Neutrophil (primary cell): Measurements from ENCODE around the gene WDR70.

Source experiments
- H3K27ac ChIP-seq: fragments of 200-600 bp; sonication (generic); 2 replicates; pipeline ENCODE4 v1.5.1; 2016; ENCODE audit warnings: mild to moderate bottlenecking, moderate library complexity
- H3K27me3 ChIP-seq: fragments of 200-600 bp; sonication (generic); 2 replicates; pipeline ENCODE4 v1.6.0; 2016; ENCODE audit warnings: mild to moderate bottlenecking
- H3K36me3 ChIP-seq: fragments of 200-600 bp; sonication (generic); 2 replicates; pipeline ENCODE4 v1.5.1; 2017
- H3K4me1 ChIP-seq, 2 experiments: fragments of 200-600 bp in 1 of 2; sonication (generic) in 1 of 2; 1 replicate in 1 of 2; 2 replicates in 1 of 2; pipeline versions ENCODE4 v1.5.1 to v1.6.1; 2013 to 2016; ENCODE audit warnings: low read depth in 1 of 2, low read length in 1 of 2, mild to moderate bottlenecking in 1 of 2, moderate library complexity in 1 of 2; ENCODE audit not compliant: control insufficient read depth in 1 of 2, insufficient read depth in 1 of 2
- H3K4me3 ChIP-seq, 2 experiments: fragments of 200-600 bp in 1 of 2; sonication (generic) in 1 of 2; 1 replicate in 1 of 2; 2 replicates in 1 of 2; pipeline ENCODE4 v1.5.1; 2013 to 2016; ENCODE audit warnings: low read depth in 1 of 2, low read length in 1 of 2, mild to moderate bottlenecking in 1 of 2, moderate library complexity in 1 of 2
- H3K9me3 ChIP-seq: fragments of 200-600 bp; sonication (generic); 2 replicates; pipeline ENCODE4 v1.5.1; 2016
- TF ChIP-seq, protein P1 (sequence below): fragments of 200-600 bp; sonication (generic); IDR thresholded peaks from 2 replicates; pipeline ENCODE4 v1.5.1; 2016; ENCODE audit warnings: antibody characterized with exemption

WDR70 gene

DNA sequence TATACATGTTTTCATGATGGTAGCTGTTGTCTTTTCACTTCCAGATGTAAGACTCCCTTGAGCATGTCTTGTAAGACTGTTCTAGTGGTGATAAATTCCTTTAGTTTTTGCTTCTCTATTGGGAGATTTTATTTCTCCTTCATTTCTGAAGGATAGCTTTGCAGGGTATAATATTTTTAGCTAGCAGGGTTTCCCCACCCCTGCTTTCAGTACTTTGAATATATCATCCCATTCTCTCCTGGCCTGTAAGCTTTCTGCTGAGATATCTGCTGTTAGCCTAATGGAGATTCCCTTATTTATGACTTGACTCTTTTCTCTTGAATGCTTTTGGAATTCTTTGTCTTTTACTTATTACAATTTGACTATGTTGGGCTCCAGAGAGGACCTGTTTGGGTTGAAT is 249.8 kb downstream of the WDR70 start:
- no peak overlapping the region for H3K27ac ChIP-seq
- H3K27me3 ChIP-seq = no peaks in the 10 kb centered on the region
- TF ChIP-seq, protein P1, sequence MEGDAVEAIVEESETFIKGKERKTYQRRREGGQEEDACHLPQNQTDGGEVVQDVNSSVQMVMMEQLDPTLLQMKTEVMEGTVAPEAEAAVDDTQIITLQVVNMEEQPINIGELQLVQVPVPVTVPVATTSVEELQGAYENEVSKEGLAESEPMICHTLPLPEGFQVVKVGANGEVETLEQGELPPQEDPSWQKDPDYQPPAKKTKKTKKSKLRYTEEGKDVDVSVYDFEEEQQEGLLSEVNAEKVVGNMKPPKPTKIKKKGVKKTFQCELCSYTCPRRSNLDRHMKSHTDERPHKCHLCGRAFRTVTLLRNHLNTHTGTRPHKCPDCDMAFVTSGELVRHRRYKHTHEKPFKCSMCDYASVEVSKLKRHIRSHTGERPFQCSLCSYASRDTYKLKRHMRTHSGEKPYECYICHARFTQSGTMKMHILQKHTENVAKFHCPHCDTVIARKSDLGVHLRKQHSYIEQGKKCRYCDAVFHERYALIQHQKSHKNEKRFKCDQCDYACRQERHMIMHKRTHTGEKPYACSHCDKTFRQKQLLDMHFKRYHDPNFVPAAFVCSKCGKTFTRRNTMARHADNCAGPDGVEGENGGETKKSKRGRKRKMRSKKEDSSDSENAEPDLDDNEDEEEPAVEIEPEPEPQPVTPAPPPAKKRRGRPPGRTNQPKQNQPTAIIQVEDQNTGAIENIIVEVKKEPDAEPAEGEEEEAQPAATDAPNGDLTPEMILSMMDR = no peak
- no peaks in the 10 kb centered on the region for H3K36me3 ChIP-seq
- H3K4me3 ChIP-seq = no peak overlapping the region
- no peaks in the 10 kb centered on the region for H3K4me1 ChIP-seq
- no peaks in the 10 kb centered on the region for H3K9me3 ChIP-seq

DNA sequence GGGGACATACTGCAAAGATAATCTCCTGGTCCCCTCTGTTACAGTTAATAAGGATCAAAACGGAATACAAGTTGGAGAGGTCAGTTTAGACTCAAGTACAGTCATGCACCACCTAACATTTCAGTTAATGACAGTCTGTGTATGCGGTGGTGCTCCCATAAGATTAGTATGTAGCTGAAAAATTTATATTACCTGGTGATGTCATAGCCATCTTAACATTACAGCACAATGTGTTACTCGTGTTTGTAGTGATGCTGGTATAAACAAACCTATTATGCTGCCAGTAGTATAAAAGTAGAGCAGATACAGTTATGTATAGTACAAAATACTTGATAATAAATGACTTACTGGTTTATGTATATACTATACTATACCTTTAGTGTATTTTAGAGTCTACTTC is 252.8 kb downstream of the WDR70 start:
- Histone ChIP-seq H3K27me3 (no peaks in the 10 kb centered on the region), H3K36me3 (no peaks in the 10 kb centered on the region), H3K4me3 (no peak overlapping the region), H3K27ac (no peak overlapping the region), H3K4me1 (no peaks in the 10 kb centered on the region), H3K9me3 (no peaks in the 10 kb centered on the region)
- TF ChIP-seq, protein P1 = no peak

DNA sequence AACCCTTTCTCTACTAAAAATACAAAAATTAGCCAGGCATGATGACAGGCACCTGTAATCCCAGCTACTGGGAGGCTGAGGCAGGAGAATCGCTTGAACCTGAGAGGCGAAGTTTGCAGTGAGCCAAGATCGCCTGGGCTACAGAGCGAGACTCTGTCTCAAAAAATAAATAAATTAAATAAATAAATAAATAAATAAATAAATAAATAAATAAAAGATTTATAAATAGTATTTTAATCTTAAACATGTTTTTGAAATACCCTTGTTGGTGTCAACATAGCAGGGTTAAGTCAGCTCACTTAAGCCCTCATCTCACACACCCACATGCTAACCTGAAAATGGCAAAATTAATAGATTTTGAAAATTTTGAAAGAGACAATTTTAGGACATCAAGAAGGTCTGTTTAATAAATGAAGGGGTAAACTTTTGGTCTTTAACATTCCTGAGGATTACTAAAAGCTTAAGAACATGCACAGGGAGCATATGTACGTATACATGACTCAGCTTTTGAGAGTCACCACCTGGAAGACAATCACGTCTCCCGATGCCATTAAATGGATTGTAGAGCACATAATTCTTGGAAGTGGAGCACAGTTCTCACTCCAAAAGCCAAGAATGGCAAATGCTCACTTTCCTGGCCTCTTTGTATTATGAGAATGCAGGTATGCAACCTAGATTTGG is 258.2 kb downstream of the WDR70 start:
- TF ChIP-seq, protein P1 = no peak
- Histone ChIP-seq H3K27ac (no peak overlapping the region), H3K4me1 (no peaks in the 10 kb centered on the region), H3K27me3 (no peaks in the 10 kb centered on the region), H3K4me3 (no peak overlapping the region), H3K9me3 (no peaks in the 10 kb centered on the region), H3K36me3 (no peaks in the 10 kb centered on the region)

DNA sequence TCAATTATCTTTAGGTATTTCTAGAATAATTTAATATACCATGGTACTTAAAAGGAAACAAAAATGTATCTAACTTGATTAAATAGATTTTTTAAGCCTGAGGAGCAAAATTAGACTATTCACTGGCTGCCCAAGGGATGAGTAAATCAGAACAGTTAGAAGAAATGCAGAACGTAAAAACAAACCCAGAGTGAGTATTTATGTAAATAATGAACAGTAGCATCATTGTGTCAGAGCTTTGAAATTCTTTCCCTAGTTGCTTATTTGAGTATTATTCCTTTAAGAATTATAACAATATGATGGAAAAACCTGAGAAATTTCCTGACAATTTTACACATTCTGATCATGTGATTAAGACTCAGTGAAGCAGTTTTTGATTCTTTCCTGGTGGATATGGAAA is 259.8 kb downstream of the WDR70 start:
- Histone ChIP-seq H3K9me3 (no peaks in the 10 kb centered on the region), H3K27ac (no peak overlapping the region), H3K27me3 (no peaks in the 10 kb centered on the region), H3K4me1 (no peaks in the 10 kb centered on the region), H3K36me3 (no peaks in the 10 kb centered on the region), H3K4me3 (no peak overlapping the region)
- TF ChIP-seq, protein P1 = no peak

DNA sequence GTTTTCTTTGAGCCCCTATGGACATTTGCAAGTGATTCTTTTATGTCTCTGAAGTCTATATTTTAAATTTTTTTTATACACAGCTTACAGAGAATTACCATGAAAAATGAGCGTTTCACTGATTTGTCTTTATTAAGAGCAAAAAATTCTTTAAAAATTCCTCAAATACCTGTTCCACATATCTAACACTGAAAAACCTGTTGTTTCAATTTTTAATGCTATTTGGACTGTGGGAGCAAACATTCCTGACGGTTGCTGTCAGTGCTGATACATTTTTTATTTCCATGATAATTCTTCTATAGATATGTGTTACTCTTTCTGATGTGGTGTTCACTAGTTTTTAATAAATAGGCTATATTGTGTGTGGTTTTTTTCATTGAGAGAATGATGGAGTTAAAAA is 261.0 kb downstream of the WDR70 start:
- H3K27ac ChIP-seq = no peak overlapping the region
- no peaks in the 10 kb centered on the region for H3K27me3 ChIP-seq
- H3K36me3 ChIP-seq = no peaks in the 10 kb centered on the region
- no peaks in the 10 kb centered on the region for H3K9me3 ChIP-seq
- TF ChIP-seq, protein P1 = no peak
- no peak overlapping the region for H3K4me3 ChIP-seq
- H3K4me1 ChIP-seq = no peaks in the 10 kb centered on the region
